Uterus (tissue), 2 donors: Measurements from ENCODE around the gene DMRTC2.

Experiments used
- POLR2A ChIP-seq, 2 donors: fragments of 450-650 bp; IDR thresholded peaks; one replicate each; pipeline ENCODE4 v1.6.1; 2016; ENCODE audit warnings: antibody characterized with exemption in 2 of 2, mild to moderate bottlenecking in 1 of 2, moderate library complexity in 1 of 2
- TF ChIP-seq, protein P1 (sequence below), 4 experiments: fragments of 200-600 bp in 2 of 4; fragments of 450-650 bp in 2 of 4; sonication (generic) in 2 of 4; IDR thresholded peaks; one replicate each; pipeline ENCODE4 v1.5.1; 2016 to 2019; ENCODE audit warnings: antibody characterized with exemption in 4 of 4, mild to moderate bottlenecking in 2 of 4, moderate library complexity in 1 of 4

DNA sequence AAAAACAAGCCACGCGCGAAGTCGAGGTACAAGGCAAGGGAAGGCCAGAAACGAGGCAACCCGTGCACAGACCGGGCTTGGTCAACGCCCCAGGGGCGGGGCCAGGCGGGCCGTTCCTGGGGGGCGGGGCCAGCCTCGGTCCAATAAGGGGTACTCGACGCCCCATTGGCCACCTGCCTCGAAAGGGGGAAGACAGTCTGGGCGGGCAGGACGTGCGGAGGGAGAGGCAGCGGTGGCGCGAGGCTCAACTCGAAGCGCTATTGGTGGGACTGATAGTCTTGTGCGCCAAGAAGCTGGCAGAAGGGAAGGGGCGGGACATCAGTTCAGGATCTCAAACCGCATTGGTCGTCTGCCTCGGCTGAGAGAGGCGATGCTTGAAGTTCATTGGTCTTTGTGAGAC lies 241 bp upstream of the DMRTC2 start, which contains the start of gene LYPD4:
- TF ChIP-seq, protein P1, sequence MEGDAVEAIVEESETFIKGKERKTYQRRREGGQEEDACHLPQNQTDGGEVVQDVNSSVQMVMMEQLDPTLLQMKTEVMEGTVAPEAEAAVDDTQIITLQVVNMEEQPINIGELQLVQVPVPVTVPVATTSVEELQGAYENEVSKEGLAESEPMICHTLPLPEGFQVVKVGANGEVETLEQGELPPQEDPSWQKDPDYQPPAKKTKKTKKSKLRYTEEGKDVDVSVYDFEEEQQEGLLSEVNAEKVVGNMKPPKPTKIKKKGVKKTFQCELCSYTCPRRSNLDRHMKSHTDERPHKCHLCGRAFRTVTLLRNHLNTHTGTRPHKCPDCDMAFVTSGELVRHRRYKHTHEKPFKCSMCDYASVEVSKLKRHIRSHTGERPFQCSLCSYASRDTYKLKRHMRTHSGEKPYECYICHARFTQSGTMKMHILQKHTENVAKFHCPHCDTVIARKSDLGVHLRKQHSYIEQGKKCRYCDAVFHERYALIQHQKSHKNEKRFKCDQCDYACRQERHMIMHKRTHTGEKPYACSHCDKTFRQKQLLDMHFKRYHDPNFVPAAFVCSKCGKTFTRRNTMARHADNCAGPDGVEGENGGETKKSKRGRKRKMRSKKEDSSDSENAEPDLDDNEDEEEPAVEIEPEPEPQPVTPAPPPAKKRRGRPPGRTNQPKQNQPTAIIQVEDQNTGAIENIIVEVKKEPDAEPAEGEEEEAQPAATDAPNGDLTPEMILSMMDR (IDR thresholded peaks at IDR 0.05): no peak
- TF ChIP-seq POLR2A (IDR thresholded peaks at IDR 0.05): no peak
